Measurements from ENCODE around the gene TNFRSF13B. TPM values are rescaled to one million over a fixed set of nuclear protein-coding genes. Genes with fewer than 3 reads are reported as not detected.
A peak's percentile ranks its signal among the peaks of the same experiment; 100 is the strongest.
"Not testable (repeated sequence)": the region's sequence is repeated elsewhere in the genome, so short reads cannot be mapped to it uniquely, and the experiment has no call there.

The TNFRSF13B gene
- total RNA-seq, 1 experiment from 2014 or later = 0.28 TPM

DNA sequence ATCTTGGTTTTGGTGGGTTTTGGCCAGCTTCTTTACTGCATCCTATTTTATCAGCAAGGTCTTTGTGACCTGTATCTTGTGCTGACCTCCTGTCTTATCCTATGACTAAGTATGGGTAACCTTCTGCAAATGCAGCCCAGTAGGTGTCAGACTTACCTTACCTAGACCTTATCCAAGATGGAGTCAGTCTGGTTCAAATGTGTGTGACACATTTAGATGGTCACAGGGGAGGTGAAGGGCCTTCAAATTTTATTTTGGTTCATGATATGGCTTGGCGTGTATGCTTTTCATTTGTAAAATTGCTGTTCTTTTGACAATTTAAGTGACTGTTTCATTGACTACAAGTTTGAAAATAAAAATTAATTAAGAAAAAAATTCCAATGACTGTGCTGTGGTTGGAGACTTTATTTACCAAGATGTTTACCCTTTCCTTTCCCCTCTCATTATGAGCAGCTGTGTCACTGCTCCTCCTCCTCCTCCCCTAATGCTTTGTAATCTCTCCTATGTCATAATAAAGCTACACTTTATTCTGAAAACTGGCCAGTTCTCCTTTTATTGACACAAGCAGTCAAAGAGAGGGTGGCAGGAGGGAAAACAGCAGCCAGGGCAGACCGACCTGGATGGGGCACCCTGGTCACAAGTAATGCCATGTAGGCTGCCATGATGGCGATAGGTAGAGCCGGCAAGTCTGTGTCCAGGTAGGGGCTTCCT, 49.4 kb downstream of the TNFRSF13B start:
- Histone ChIP-seq H2BK12ac (ENCODE audit: insufficient read length, low read depth, low read length) (no peak overlapping the region), H4K8ac (replicated peaks; ENCODE audit: insufficient read length, low read depth, low read length) (no peak overlapping the region), H3K56ac (ENCODE audit: insufficient read length, low read depth, low read length) (no peak overlapping the region), H4K20me1 (ENCODE audit: control insufficient read depth, insufficient read depth, insufficient read length) (no peaks in the 10 kb centered on the region), H3K23ac (ENCODE audit: insufficient read length, low read depth, low read length) (no peak overlapping the region), H2AFZ (ENCODE audit: low read length) (no peak overlapping the region), H2BK20ac (ENCODE audit: low read depth, low read length, poor library complexity, severe bottlenecking) (no peak overlapping the region), H4K91ac (ENCODE audit: insufficient read length, low read depth, low read length) (no peak overlapping the region), H3K18ac (ENCODE audit: insufficient read length, low read depth, low read length) (no peak overlapping the region), H3K9me3 (ENCODE audit: control insufficient read depth, low read depth, low read length) (no peaks in the 10 kb centered on the region), H4K5ac (ENCODE audit: insufficient read length, low read depth, low read length) (no peak overlapping the region), H3K79me1 (ENCODE audit: insufficient read depth, low read depth, low read length, poor library complexity, severe bottlenecking) (no peaks in the 10 kb centered on the region), H3K4me2 (ENCODE audit: insufficient read depth, insufficient read length, low read length) (no peak overlapping the region), H2BK15ac (ENCODE audit: low read depth, low read length) (no peak overlapping the region), H3K27ac (ENCODE audit: insufficient read length, low read depth, low read length) (no peak overlapping the region), H3K23me2 (ENCODE audit: insufficient read length, low read depth, low read length, poor library complexity, severe bottlenecking) (no peaks in the 10 kb centered on the region), H3K9ac (ENCODE audit: extremely low read depth, insufficient read length, low read length) (no peak overlapping the region), H3K4me1 (ENCODE audit: insufficient read depth, low read length) (no peaks in the 10 kb centered on the region), H3T11ph (ENCODE audit: low read length) (no peak overlapping the region), H2AK5ac (ENCODE audit: insufficient read length, low read length) (no peak overlapping the region), H3K27me3 (ENCODE audit: insufficient read depth, low read length) (no peaks in the 10 kb centered on the region), H3K14ac (ENCODE audit: insufficient read depth, low read length) (no peak overlapping the region), H2BK120ac (ENCODE audit: low read depth, low read length, poor library complexity, severe bottlenecking) (no peak overlapping the region), H2BK5ac (ENCODE audit: insufficient read length, low read length) (no peak overlapping the region), H3K4ac (ENCODE audit: low read depth, low read length) (no peak overlapping the region), H3K79me2 (ENCODE audit: insufficient read depth, low read length) (no peaks in the 10 kb centered on the region)
- Mint-ChIP-seq H3K27me3 (ENCODE audit: low read depth) (peaks cover 2% of the 10 kb centered on the region; the same call in 1 of the 2 replicates), H3K4me3 (no peak overlapping the region), H3K9me3 (no peaks in the 10 kb centered on the region), H3K36me3 (ENCODE audit: insufficient read depth in 1 of 3, low read depth in 3 of 3) (no peaks in the 10 kb centered on the region; a peak in 1 of 7 replicates), H3K4me1 (peaks cover 9% of the 10 kb centered on the region in 2 experiments; a peak in 3 of 4 replicates), H3K27ac (no peak overlapping the region; a peak in 1 of 7 replicates)
- DNase-seq = no peak
- TF ChIP-seq, protein P1, sequence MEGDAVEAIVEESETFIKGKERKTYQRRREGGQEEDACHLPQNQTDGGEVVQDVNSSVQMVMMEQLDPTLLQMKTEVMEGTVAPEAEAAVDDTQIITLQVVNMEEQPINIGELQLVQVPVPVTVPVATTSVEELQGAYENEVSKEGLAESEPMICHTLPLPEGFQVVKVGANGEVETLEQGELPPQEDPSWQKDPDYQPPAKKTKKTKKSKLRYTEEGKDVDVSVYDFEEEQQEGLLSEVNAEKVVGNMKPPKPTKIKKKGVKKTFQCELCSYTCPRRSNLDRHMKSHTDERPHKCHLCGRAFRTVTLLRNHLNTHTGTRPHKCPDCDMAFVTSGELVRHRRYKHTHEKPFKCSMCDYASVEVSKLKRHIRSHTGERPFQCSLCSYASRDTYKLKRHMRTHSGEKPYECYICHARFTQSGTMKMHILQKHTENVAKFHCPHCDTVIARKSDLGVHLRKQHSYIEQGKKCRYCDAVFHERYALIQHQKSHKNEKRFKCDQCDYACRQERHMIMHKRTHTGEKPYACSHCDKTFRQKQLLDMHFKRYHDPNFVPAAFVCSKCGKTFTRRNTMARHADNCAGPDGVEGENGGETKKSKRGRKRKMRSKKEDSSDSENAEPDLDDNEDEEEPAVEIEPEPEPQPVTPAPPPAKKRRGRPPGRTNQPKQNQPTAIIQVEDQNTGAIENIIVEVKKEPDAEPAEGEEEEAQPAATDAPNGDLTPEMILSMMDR (conservative IDR thresholded peaks at IDR 0.05) = peak; percentile 25; the same call in 1 of the 3 replicates
- no CpG with 5 or more reads among the region's 4 CpGs for WGBS (ENCODE audit: extremely low coverage, insufficient read length, low lambda C conversion rate)

DNA sequence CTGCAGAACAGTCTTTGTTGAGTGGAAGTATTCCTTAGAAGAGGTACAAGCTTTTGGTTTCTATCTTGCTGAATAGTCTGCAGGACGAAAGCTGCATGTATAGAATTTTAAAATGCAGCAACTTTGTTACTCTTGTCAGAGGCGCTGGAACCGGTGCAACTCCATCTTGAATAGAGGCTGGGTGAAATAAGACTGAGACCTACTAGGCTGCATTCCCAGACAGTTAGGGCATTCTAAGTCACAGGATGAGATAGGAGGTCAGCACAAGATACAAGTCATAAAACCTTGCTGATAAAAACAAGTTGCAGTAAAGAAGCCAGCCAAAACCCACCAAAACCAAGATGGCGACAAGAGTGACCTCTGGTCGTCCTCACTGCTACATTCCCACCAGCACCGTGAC, 50.5 kb downstream of the TNFRSF13B start:
- H3K56ac ChIP-seq (ENCODE audit: insufficient read length, low read depth, low read length); H3K4ac ChIP-seq (ENCODE audit: low read depth, low read length); H3K4me3 Mint-ChIP-seq; DNase-seq; H4K91ac ChIP-seq (ENCODE audit: insufficient read length, low read depth, low read length); H3K4me2 ChIP-seq (ENCODE audit: insufficient read depth, insufficient read length, low read length); H3K4me1 ChIP-seq (ENCODE audit: insufficient read depth, low read length); H3K9me3 ChIP-seq (ENCODE audit: control insufficient read depth, low read depth, low read length); H2BK15ac ChIP-seq (ENCODE audit: low read depth, low read length); H2AFZ ChIP-seq (ENCODE audit: low read length); H3K23me2 ChIP-seq (ENCODE audit: insufficient read length, low read depth, low read length, poor library complexity, severe bottlenecking); H3K23ac ChIP-seq (ENCODE audit: insufficient read length, low read depth, low read length); H4K5ac ChIP-seq (ENCODE audit: insufficient read length, low read depth, low read length); H2BK20ac ChIP-seq (ENCODE audit: low read depth, low read length, poor library complexity, severe bottlenecking); H3K27me3 Mint-ChIP-seq (ENCODE audit: low read depth); H3K14ac ChIP-seq (ENCODE audit: insufficient read depth, low read length); H2BK120ac ChIP-seq (ENCODE audit: low read depth, low read length, poor library complexity, severe bottlenecking); H3K9ac ChIP-seq (ENCODE audit: extremely low read depth, insufficient read length, low read length); H4K20me1 ChIP-seq (ENCODE audit: control insufficient read depth, insufficient read depth, insufficient read length); H4K8ac ChIP-seq (replicated peaks; ENCODE audit: insufficient read length, low read depth, low read length); H3K18ac ChIP-seq (ENCODE audit: insufficient read length, low read depth, low read length); H3K9me3 Mint-ChIP-seq; H2BK5ac ChIP-seq (ENCODE audit: insufficient read length, low read length); H2BK12ac ChIP-seq (ENCODE audit: insufficient read length, low read depth, low read length); H3K27me3 ChIP-seq (ENCODE audit: insufficient read depth, low read length); H3K36me3 Mint-ChIP-seq (ENCODE audit: insufficient read depth in 1 of 3, low read depth in 3 of 3); H2AK5ac ChIP-seq (ENCODE audit: insufficient read length, low read length); H3K4me1 Mint-ChIP-seq; H3K79me1 ChIP-seq (ENCODE audit: insufficient read depth, low read depth, low read length, poor library complexity, severe bottlenecking); H3T11ph ChIP-seq (ENCODE audit: low read length); H3K27ac Mint-ChIP-seq; H3K79me2 ChIP-seq (ENCODE audit: insufficient read depth, low read length); H3K27ac ChIP-seq (ENCODE audit: insufficient read length, low read depth, low read length): not testable (repeated sequence)
- no CpG with 5 or more reads among the region's 6 CpGs for WGBS (ENCODE audit: extremely low coverage, insufficient read length, low lambda C conversion rate)

Data from H9 (cell line).